Esophagus muscularis mucosa (tissue), 4 donors: ENCODE data around the gene ZNF619. TPM values are rescaled to one million over a fixed set of nuclear protein-coding genes. Genes with fewer than 3 reads are reported as not detected.
A peak's percentile ranks its signal among the peaks of the same experiment; 100 is the strongest.

Experiments
- DNase-seq: peaks from one replicate; pipeline ENCODE4 v3.0.0-alpha.2; 2017; ENCODE audit errors: extremely low spot score
- H3K27ac ChIP-seq, 4 donors: fragments of 200-600 bp; sonication (generic); replicated peaks in 1 of 4; 1 replicate in 3 of 4; 2 replicates in 1 of 4; pipeline ENCODE4 v1.5.1; 2016 to 2019; ENCODE audit warnings: mild to moderate bottlenecking in 1 of 4
- H3K27me3 ChIP-seq, 4 donors: fragments of 200-600 bp; sonication (generic); one replicate each; pipeline versions ENCODE4 v1.5.1 to v1.6.0; 2016 to 2019
- H3K36me3 ChIP-seq, 4 donors: fragments of 200-600 bp; sonication (generic); one replicate each; pipeline ENCODE4 v1.5.1; 2016 to 2019
- H3K4me1 ChIP-seq, 4 donors: fragments of 200-600 bp; sonication (generic); one replicate each; pipeline ENCODE4 v1.5.1; 2016 to 2019
- H3K4me3 ChIP-seq, 4 donors: fragments of 200-600 bp; sonication (generic); 1 replicate in 2 of 4; 2 replicates in 2 of 4; pipeline ENCODE4 v1.5.1; 2016 to 2019; ENCODE audit warnings: mild to moderate bottlenecking in 4 of 4, moderate library complexity in 1 of 4
- H3K9me3 ChIP-seq, 4 donors: fragments of 200-600 bp; sonication (generic); 1 replicate in 3 of 4; 2 replicates in 1 of 4; pipeline ENCODE4 v1.5.1; 2016 to 2019
- EP300 ChIP-seq: sonication (generic); formaldehyde crosslinking; IDR thresholded peaks from one replicate; pipeline ENCODE4 v1.6.1; 2017; ENCODE audit warnings: antibody characterized with exemption
- POLR2A ChIP-seq: fragments of 450-650 bp; IDR thresholded peaks from one replicate; pipeline ENCODE4 v1.6.1; 2017; ENCODE audit warnings: antibody characterized with exemption, moderate library complexity, mild to moderate bottlenecking, low read depth
- POLR2AphosphoS5 ChIP-seq, 2 donors: sonication (generic); formaldehyde crosslinking; IDR thresholded peaks; one replicate each; pipeline ENCODE4 v1.6.1; 2017; ENCODE audit warnings: antibody characterized with exemption in 2 of 2
- WGBS: methylation state at CpG from one replicate; pipeline ENCODE4 v1.1.5; 2018; 5-methylcytosine and 5-hydroxymethylcytosine counted together
- intact Hi-C: fragments of 100-400 bp; cut with DNase I; formaldehyde crosslinking; loops from one replicate; pipeline ENCODE4 v1.15.1; 2023
- total RNA-seq, 4 donors: library from RNA; depleted of rRNA; stranded (reverse); fragments of >200 nt; gene quantifications; one replicate each; pipeline versions ENCODE4 v1.1.0 to v1.2.1, GENCODE V29; 2016
- TF ChIP-seq, protein P1 (sequence below), 3 experiments: fragments of 200-600 bp in 2 of 3; fragments of 450-650 bp in 1 of 3; sonication (generic) in 2 of 3; IDR thresholded peaks; one replicate each; pipeline ENCODE4 v1.5.1; 2017 to 2019; ENCODE audit warnings: antibody characterized with exemption in 3 of 3, mild to moderate bottlenecking in 2 of 3, moderate library complexity in 1 of 3

Gene ZNF619
- total RNA-seq, 4 donors from 2014 or later, result 2.8 to 5.4 (median 3.5) TPM

DNA sequence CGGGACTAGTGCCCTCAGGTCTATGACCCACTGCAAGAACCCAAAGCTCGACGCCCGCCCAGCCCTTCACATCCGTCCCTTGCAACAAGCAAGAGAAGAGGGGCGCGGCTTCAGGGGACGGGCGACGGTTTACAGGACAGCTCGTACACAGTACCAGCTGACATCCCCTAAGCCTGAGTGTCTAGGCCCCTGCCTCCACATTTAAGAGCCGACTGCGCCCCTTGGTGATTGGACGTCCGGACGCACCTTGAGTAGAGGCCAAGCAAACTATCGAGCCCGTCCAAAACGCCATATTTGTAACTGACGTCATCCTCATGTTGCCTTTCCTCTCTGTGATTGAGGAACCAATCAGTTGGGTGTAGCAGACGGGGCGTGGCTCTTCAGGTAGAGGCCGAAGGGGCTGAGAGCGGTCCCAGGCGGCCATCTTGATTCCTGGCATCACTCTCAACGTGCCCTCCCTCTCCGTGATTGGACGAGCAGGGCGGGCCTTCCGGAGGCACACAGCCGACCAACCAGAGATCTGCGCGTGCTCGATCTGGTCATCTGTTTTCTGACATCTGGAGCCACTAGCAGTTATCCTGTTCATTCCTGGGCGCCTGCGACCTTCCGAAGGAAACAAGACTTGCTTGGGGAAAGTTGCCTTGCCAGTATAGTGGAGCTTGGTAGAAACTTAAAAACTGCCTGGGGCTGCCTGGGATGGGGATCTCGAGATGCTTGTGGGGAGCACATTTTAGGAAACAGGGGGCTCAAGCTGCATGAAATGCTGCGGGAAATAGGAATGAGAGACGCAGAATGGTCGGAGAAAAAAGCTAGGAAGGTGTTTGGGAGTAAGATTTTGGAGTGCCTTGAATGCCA, 23.8 kb upstream of the ZNF619 start:
- intact Hi-C loops, result loop anchor here (5.0 kb wide), 1 partner anchor 146 kb away; the partner anchor contains the start of gene EIF1B
- under 1% methylated on average over 36 of the region's 41 CpGs for WGBS
- peaks cover 25 to 31% (median 28%) of the 10 kb centered on the region in 4 donors for H3K4me1 ChIP-seq

DNA sequence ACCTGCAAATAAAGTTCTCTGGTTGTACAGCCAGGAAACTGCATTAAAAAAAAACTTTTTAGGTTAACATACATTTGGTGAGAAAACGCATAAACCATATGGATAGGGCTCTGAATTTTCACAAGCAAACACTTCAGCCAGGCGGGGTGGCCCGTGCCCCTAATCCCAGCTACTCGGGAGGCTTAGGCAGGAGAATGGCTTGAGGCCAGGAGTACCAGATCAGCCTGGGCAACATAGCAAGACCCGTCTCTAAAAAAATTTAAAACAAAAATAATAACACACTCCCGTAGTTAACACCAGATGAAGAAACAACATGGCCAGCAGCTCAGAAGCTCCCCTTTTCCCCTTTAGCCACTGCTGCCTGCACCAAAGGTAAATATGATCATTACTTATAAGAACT, 23.0 kb upstream of the ZNF619 start:
- intact Hi-C loops, result loop anchor here (5.0 kb wide), 1 partner anchor 147 kb away; the partner anchor contains the start of gene EIF1B
- TF ChIP-seq POLR2AphosphoS5 (IDR thresholded peaks at IDR 0.05) (no peak), EP300 (no peak), POLR2A (no peak)
- TF ChIP-seq, protein P1, sequence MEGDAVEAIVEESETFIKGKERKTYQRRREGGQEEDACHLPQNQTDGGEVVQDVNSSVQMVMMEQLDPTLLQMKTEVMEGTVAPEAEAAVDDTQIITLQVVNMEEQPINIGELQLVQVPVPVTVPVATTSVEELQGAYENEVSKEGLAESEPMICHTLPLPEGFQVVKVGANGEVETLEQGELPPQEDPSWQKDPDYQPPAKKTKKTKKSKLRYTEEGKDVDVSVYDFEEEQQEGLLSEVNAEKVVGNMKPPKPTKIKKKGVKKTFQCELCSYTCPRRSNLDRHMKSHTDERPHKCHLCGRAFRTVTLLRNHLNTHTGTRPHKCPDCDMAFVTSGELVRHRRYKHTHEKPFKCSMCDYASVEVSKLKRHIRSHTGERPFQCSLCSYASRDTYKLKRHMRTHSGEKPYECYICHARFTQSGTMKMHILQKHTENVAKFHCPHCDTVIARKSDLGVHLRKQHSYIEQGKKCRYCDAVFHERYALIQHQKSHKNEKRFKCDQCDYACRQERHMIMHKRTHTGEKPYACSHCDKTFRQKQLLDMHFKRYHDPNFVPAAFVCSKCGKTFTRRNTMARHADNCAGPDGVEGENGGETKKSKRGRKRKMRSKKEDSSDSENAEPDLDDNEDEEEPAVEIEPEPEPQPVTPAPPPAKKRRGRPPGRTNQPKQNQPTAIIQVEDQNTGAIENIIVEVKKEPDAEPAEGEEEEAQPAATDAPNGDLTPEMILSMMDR (IDR thresholded peaks at IDR 0.05), result no peak
- Histone ChIP-seq H3K27me3 (no peaks in the 10 kb centered on the region), H3K4me1 (peaks cover 33 to 39% (median 37%) of the 10 kb centered on the region in 4 donors), H3K36me3 (peaks cover 5 to 19% (median 7%) of the 10 kb centered on the region in 4 donors), H3K27ac (peak overlapping the region; percentile 88 to 95 (median 90)), H3K4me3 (peak overlapping the region; percentile 63 to 80 (median 72)), H3K9me3 (no peaks in the 10 kb centered on the region)
- DNase-seq, result no peak
- WGBS, result 27% methylated on average over 6 of the region's 6 CpGs

More for the DNA sequence above, 23.8 kb upstream of the ZNF619 start:
- H3K36me3 ChIP-seq, result peaks cover 0 to 14% (median under 1%) of the 10 kb centered on the region in 4 donors
- DNase-seq, result peak; percentile 100
- no peaks in the 10 kb centered on the region for H3K27me3 ChIP-seq
- peak; percentile 93 to 95 for TF ChIP-seq POLR2AphosphoS5 (IDR thresholded peaks at IDR 0.05)
- TF ChIP-seq, protein P1 (IDR thresholded peaks at IDR 0.05), result no peak
- H3K9me3 ChIP-seq, result no peaks in the 10 kb centered on the region
- H3K27ac ChIP-seq, result peak overlapping the region; percentile 88 to 95 (median 90)
- peak overlapping the region; percentile 63 to 80 (median 72) for H3K4me3 ChIP-seq

DNA sequence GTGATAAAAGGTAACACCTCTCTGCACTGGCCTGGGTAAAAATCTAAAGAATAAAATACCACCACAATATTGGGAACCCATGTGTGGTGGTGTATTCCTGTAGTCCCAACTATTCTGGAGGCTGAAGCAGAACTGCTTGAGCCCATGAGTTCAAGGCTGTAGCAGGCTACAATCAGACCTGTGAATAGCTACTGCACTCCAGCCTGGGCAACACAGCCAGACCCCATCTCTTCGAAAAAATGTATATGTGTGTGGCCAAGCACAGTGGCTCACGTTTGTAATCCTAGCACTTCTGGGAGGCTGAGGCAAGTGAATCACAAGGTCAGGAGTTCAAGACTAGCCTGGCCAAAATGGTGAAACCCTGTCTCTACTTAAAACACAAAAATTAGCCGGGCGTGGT, 21.6 kb upstream of the ZNF619 start:
- DNase-seq, result no peak
- 91% methylated on average over 3 of the region's 4 CpGs for WGBS
- H3K4me3 ChIP-seq, result no peak overlapping the region

DNA sequence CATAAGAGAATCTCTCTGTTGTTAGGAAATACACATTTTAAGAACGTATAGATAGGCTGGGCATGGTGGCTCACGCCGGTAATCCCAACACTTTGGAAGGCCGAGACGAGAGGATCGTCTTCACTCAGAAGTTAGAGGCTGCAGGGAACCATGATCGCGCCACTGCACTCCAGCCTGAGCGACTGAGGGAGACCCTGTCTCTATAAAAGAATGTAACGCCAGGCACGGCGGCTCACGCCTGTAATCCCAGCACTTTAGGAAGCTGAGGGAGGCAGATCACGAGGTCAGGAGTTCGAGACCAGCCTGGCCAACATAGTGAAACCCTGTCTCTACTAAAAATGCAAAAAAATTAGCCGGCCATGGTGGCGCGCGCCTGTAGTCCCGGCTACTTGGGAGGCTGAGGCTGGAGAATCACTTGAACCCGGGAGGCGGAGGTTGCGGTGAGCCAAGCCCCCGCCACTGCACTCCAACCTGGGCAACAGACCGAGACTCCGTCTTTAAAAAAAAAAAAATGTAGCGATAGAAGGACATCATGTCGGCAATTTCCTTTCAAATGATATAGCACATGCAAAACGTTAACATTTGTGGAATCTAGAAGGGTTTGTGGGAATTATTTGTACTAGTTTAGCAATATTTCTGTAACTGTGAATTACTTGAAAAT, 20.5 kb upstream of the ZNF619 start:
- Histone ChIP-seq H3K4me1 (peaks cover 36 to 59% (median 50%) of the 10 kb centered on the region in 4 donors), H3K4me3 (peak overlapping the region; percentile 91 to 97 (median 94)), H3K27me3 (no peaks in the 10 kb centered on the region), H3K9me3 (no peaks in the 10 kb centered on the region), H3K27ac (peak overlapping the region; percentile 92 to 96 (median 92)), H3K36me3 (peaks cover 27 to 34% (median 30%) of the 10 kb centered on the region in 4 donors)
- no peak for DNase-seq
- no peak for TF ChIP-seq POLR2A
- no peak for TF ChIP-seq EP300
- no peak for TF ChIP-seq POLR2AphosphoS5 (IDR thresholded peaks at IDR 0.05)
- TF ChIP-seq, protein P1 (IDR thresholded peaks at IDR 0.05), result no peak
- intact Hi-C loops, result loop anchor here (5.0 kb wide), 1 partner anchor 66 kb away; the partner anchor contains the start of gene ZNF621
- WGBS, result 54% methylated on average over 29 of the region's 29 CpGs

More for the DNA sequence above, 21.6 kb upstream of the ZNF619 start:
- Histone ChIP-seq H3K36me3 (peaks cover 18 to 26% (median 21%) of the 10 kb centered on the region in 4 donors), H3K4me1 (peaks cover 36 to 52% (median 46%) of the 10 kb centered on the region in 4 donors), H3K27ac (no peak overlapping the region), H3K27me3 (no peaks in the 10 kb centered on the region), H3K9me3 (no peaks in the 10 kb centered on the region)
- TF ChIP-seq, protein P1 (IDR thresholded peaks at IDR 0.05), result no peak
- TF ChIP-seq EP300 (no peak), POLR2A (no peak), POLR2AphosphoS5 (IDR thresholded peaks at IDR 0.05) (no peak)
- intact Hi-C loops, result loop anchor here (5.0 kb wide), 1 partner anchor 67 kb away; the partner anchor contains the start of gene ZNF621
